GM20000 (cell line): ENCODE data around the gene CHST5.

Experiments used
- DNase-seq: peaks from one replicate; pipeline ENCODE4 v3.0.0; 2012; ENCODE audit warnings: low spot score
- TF ChIP-seq, protein P1 (sequence below): IDR thresholded peaks from 2 replicates; pipeline ENCODE4 v1.5.1; 2012; ENCODE audit warnings: mild to moderate bottlenecking, control low read depth; ENCODE audit errors: extremely low read depth, missing control alignments

Gene CHST5

DNA sequence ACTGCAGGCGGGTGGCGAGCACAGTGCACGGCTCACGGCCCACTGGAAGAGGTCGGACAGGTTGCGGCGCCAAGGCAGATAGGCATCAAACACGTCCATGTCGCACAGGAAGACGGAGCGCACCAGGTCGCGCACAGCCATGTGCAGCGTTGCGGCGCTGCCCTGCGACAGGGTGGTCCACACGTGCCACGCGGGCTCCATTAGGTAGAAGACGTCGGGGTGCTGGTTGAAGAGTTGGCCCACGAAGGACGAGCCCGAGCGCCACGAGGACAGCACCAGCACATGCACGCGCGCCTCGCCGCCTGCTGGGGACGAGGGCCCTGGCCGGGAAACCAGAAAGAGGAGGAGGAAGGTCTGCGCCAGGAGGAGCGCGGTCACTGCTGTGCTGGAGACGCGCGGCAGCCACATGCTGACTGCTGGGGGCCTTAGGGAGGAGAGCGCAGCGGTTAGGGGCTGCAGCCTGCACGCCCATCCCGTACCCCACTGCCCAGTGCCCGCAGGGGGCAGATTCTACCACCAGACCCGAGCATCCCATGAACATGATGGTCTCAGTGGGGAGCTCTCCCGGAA lies 56.4 kb downstream of the CHST5 start:
- TF ChIP-seq, protein P1, sequence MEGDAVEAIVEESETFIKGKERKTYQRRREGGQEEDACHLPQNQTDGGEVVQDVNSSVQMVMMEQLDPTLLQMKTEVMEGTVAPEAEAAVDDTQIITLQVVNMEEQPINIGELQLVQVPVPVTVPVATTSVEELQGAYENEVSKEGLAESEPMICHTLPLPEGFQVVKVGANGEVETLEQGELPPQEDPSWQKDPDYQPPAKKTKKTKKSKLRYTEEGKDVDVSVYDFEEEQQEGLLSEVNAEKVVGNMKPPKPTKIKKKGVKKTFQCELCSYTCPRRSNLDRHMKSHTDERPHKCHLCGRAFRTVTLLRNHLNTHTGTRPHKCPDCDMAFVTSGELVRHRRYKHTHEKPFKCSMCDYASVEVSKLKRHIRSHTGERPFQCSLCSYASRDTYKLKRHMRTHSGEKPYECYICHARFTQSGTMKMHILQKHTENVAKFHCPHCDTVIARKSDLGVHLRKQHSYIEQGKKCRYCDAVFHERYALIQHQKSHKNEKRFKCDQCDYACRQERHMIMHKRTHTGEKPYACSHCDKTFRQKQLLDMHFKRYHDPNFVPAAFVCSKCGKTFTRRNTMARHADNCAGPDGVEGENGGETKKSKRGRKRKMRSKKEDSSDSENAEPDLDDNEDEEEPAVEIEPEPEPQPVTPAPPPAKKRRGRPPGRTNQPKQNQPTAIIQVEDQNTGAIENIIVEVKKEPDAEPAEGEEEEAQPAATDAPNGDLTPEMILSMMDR, result no peak
- DNase-seq, result peak; percentile 10
